GM12891 (cell line): Measurements from ENCODE around the gene KCNJ3. TPM values are rescaled to one million over a fixed set of nuclear protein-coding genes. Genes with fewer than 3 reads are reported as not detected.

ENCODE experiments used
- DNase-seq: peaks from one replicate; pipeline ENCODE4 v3.0.0; 2011; ENCODE audit warnings: low spot score; ENCODE audit not compliant: insufficient read length
- FAIRE-seq: peaks from 2 replicates; lab custom pipeline; 2011; peaks lifted over from hg19 to GRCh38; lab: Jason Lieb, UNC
- PAX5 ChIP-seq: IDR thresholded peaks from 2 replicates; pipeline ENCODE4 v1.6.1; 2011; ENCODE audit warnings: low read length, moderate library complexity, mild to moderate bottlenecking; ENCODE audit not compliant: insufficient read depth, severe bottlenecking
- POLR2A ChIP-seq: IDR thresholded peaks from 2 replicates; pipeline ENCODE4 v1.6.1; 2011; ENCODE audit warnings: low read depth, low read length, control low read depth
- POLR2AphosphoS5 ChIP-seq: IDR thresholded peaks from 2 replicates; pipeline ENCODE4 v1.6.1; 2011; ENCODE audit warnings: low read depth, low read length, control low read depth
- POU2F2 ChIP-seq: IDR thresholded peaks from 2 replicates; pipeline ENCODE4 v1.6.1; 2011; ENCODE audit warnings: low read depth, mild to moderate bottlenecking, control low read depth, low read length, moderate library complexity
- SPI1 ChIP-seq: IDR thresholded peaks from 2 replicates; pipeline ENCODE4 v1.6.1; 2011; ENCODE audit warnings: low read depth, low read length, control low read depth
- TAF1 ChIP-seq: IDR thresholded peaks from 2 replicates; pipeline ENCODE4 v1.6.1; 2011; ENCODE audit warnings: low read depth, low read length, control low read depth
- polyA plus RNA-seq: library from polyadenylated mRNA; unstranded; fragments of >200 nt; gene quantifications from one replicate; pipeline ENCODE4 v1.2.1, GENCODE V29; 2012; ENCODE audit warnings: low read depth, missing spikeins, inconsistent platforms; ENCODE audit not compliant: missing spikeins

KCNJ3 gene
- not detected for polyA plus RNA-seq

GRCh38 chr2:154698296-154698720 lies at the start of gene KCNJ3:
KCNJ3 (plus strand) TSS chr2:154698695; CDS start chr2:154698776, 81 bp downstream.
- no peak for TF ChIP-seq POLR2A
- TF ChIP-seq POU2F2: no peak
- TF ChIP-seq SPI1: no peak
- no peak for FAIRE-seq
- DNase-seq: no peak

- TF ChIP-seq TAF1 (no peak), PAX5 (no peak), POLR2AphosphoS5 (no peak), SPI1 (no peak), POU2F2 (no peak), POLR2A (no peak)
- DNase-seq (no peak), FAIRE-seq (no peak)
Observed at GRCh38 chr2:154655499-154655898, 43.0 kb upstream of the KCNJ3 start.

- FAIRE-seq (no peak), DNase-seq (no peak)
- no peak for TF ChIP-seq POU2F2
- TF ChIP-seq POLR2A: no peak
- TF ChIP-seq PAX5: no peak
Observed at GRCh38 chr2:154658854-154659253, 39.6 kb upstream of the KCNJ3 start.

GRCh38 chr2:154664248-154664647 lies 34.2 kb upstream of the KCNJ3 start:
- DNase-seq (no peak), FAIRE-seq (no peak)
- TF ChIP-seq PAX5 (no peak), POU2F2 (no peak), POLR2AphosphoS5 (no peak), SPI1 (no peak), POLR2A (no peak), TAF1 (no peak)

GRCh38 chr2:154670083-154670482 lies 28.4 kb upstream of the KCNJ3 start:
- FAIRE-seq (no peak), DNase-seq (no peak)
- TF ChIP-seq SPI1 (no peak), POLR2A (no peak), TAF1 (no peak), POU2F2 (no peak), PAX5 (no peak), POLR2AphosphoS5 (no peak)

GRCh38 chr2:154673694-154674093 lies 24.8 kb upstream of the KCNJ3 start:
- TF ChIP-seq PAX5 (no peak), POLR2A (no peak), POLR2AphosphoS5 (no peak), TAF1 (no peak), POU2F2 (no peak), SPI1 (no peak)
- DNase-seq (no peak), FAIRE-seq (no peak)

- TF ChIP-seq PAX5 (no peak), TAF1 (no peak), POU2F2 (no peak), POLR2AphosphoS5 (no peak), SPI1 (no peak), POLR2A (no peak)
- DNase-seq: no peak
- FAIRE-seq: no peak
Observed at GRCh38 chr2:154677401-154677800, 21.1 kb upstream of the KCNJ3 start.

- DNase-seq (no peak), FAIRE-seq (no peak)
- TF ChIP-seq SPI1 (no peak), POLR2AphosphoS5 (no peak), POLR2A (no peak), POU2F2 (no peak), TAF1 (no peak), PAX5 (no peak)
Observed at GRCh38 chr2:154681741-154682140, 16.8 kb upstream of the KCNJ3 start.

GRCh38 chr2:154686162-154686561 lies 12.3 kb upstream of the KCNJ3 start:
- TF ChIP-seq TAF1: no peak
- no peak for TF ChIP-seq SPI1
- no peak for TF ChIP-seq POLR2A
- no peak for TF ChIP-seq POLR2AphosphoS5
- TF ChIP-seq POU2F2: no peak
- TF ChIP-seq PAX5: no peak
- FAIRE-seq (no peak), DNase-seq (no peak)

- FAIRE-seq: no peak
- TF ChIP-seq SPI1 (no peak), PAX5 (no peak), POU2F2 (no peak), POLR2AphosphoS5 (no peak), TAF1 (no peak), POLR2A (no peak)
- no peak for DNase-seq
Observed at GRCh38 chr2:154688373-154688772, 10.1 kb upstream of the KCNJ3 start.
